Endothelial cell of umbilical vein (primary cell): ENCODE measurements around the gene ZSWIM4. TPM values are rescaled to one million over a fixed set of nuclear protein-coding genes. Genes with fewer than 3 reads are reported as not detected.

Experiments used
- BruUV-seq: library from RNA; stranded (reverse); fragments of 400-500 nt; replicated peaks from 2 replicates; lab custom pipeline; 2021; lab: Mats Ljungman, UMichigan
- CTCF ChIA-PET: fragments of 300-600, 350-600 bp; sonication (Branson Sonifier 250); formaldehyde crosslinking; loops from one replicate; lab custom pipeline; 2021; ENCODE audit warnings: antibody characterized with exemption, inconsistent platforms; lab: Charles Lee
- POLR2A ChIA-PET: fragments of 300-600, 350-600 bp; sonication (Branson Sonifier 250); formaldehyde crosslinking; loops from one replicate; lab custom pipeline; 2021; ENCODE audit warnings: antibody characterized with exemption, inconsistent platforms; lab: Charles Lee
- DNase-seq: peaks from one replicate; pipeline ENCODE4 v3.0.0-alpha.2; 2011; ENCODE audit warnings: low read depth, low spot score
- FAIRE-seq: peaks from 2 replicates; lab custom pipeline; 2011; peaks lifted over from hg19 to GRCh38; lab: Jason Lieb, UNC
- H2AFZ ChIP-seq: 2 replicates; pipeline ENCODE4 v1.6.0; 2012; ENCODE audit warnings: low read depth, low read length, control low read depth, inconsistent platforms
- H3K27ac ChIP-seq: 2 replicates; pipeline ENCODE4 v1.5.1; 2011; ENCODE audit warnings: low read depth, mild to moderate bottlenecking, control low read depth, low read length, moderate library complexity; ENCODE audit not compliant: insufficient read depth
- H3K27me3 ChIP-seq, 2 experiments: 2 replicates each; pipeline versions ENCODE4 v1.6.0 to v1.6.1; 2011; ENCODE audit warnings: low read length in 2 of 2, mixed read lengths in 1 of 2; ENCODE audit not compliant: control insufficient read depth in 2 of 2, insufficient read depth in 2 of 2
- H3K36me3 ChIP-seq, 2 experiments: 2 replicates in 1 of 2; 3 replicates in 1 of 2; pipeline ENCODE4 v1.5.1; 2011; ENCODE audit warnings: low read length in 2 of 2, mild to moderate bottlenecking in 1 of 2, moderate library complexity in 1 of 2; ENCODE audit not compliant: control insufficient read depth in 2 of 2, insufficient read depth in 2 of 2; ENCODE audit errors: extremely low read depth in 1 of 2
- H3K4me1 ChIP-seq: 3 replicates; pipeline ENCODE4 v1.5.1; 2011; ENCODE audit warnings: mild to moderate bottlenecking, low read length; ENCODE audit not compliant: control insufficient read depth, insufficient read depth; ENCODE audit errors: extremely low read depth
- H3K4me2 ChIP-seq: 2 replicates; pipeline ENCODE4 v1.6.1; 2011; ENCODE audit warnings: low read length, control low read depth, mixed read lengths; ENCODE audit not compliant: insufficient read depth
- H3K4me3 ChIP-seq, 3 experiments: fragments of 200-600 bp in 1 of 3; sonication (generic), shearing (Covaris generic) in 1 of 3; replicated peaks in 1 of 3; 2 replicates each; pipeline ENCODE4 v1.5.1; 2011 to 2016; ENCODE audit warnings: control low read depth in 3 of 3, low read length in 3 of 3, mild to moderate bottlenecking in 2 of 3, inconsistent platforms in 1 of 3, low read depth in 1 of 3, moderate library complexity in 1 of 3; ENCODE audit not compliant: insufficient read depth in 1 of 3
- H3K79me2 ChIP-seq: 2 replicates; pipeline ENCODE4 v1.6.0; 2012; ENCODE audit warnings: low read length, inconsistent platforms; ENCODE audit not compliant: control insufficient read depth, insufficient read depth
- H3K9ac ChIP-seq: replicated peaks from 2 replicates; pipeline ENCODE3; 2011; ENCODE audit warnings: low read length, control low read depth; ENCODE audit not compliant: insufficient read depth; ENCODE audit errors: extremely low read depth
- H3K9me1 ChIP-seq: replicated peaks from 3 replicates; pipeline ENCODE4 v1.6.0; 2011; ENCODE audit warnings: mild to moderate bottlenecking, low read length; ENCODE audit not compliant: control insufficient read depth, insufficient read depth; ENCODE audit errors: extremely low read depth
- H3K9me3 ChIP-seq: replicated peaks from 2 replicates; pipeline ENCODE4 v1.5.1; 2012; ENCODE audit warnings: low read length, inconsistent platforms; ENCODE audit not compliant: control insufficient read depth, insufficient read depth
- H4K20me1 ChIP-seq: replicated peaks from 2 replicates; pipeline ENCODE3; 2011; ENCODE audit warnings: mild to moderate bottlenecking, low read length; ENCODE audit not compliant: control insufficient read depth, insufficient read depth; ENCODE audit errors: extremely low read depth
- CTCF ChIP-seq, 2 donors: IDR thresholded peaks; 1 replicate in 1 of 2; 2 replicates in 1 of 2; pipeline ENCODE4 v1.5.1; 2011; ENCODE audit warnings: low read length in 2 of 2, mild to moderate bottlenecking in 2 of 2, moderate library complexity in 2 of 2, control low read depth in 1 of 2, inconsistent platforms in 1 of 2, low read depth in 1 of 2; ENCODE audit not compliant: insufficient read depth in 1 of 2; ENCODE audit errors: extremely low read depth in 1 of 2
- EZH2 ChIP-seq: IDR thresholded peaks from 2 replicates; pipeline ENCODE4 v1.6.1; 2012; ENCODE audit warnings: borderline replicate concordance, low read depth, mild to moderate bottlenecking, moderate library complexity, low read length, inconsistent platforms; ENCODE audit not compliant: severe bottlenecking
- FOS ChIP-seq: IDR thresholded peaks from 2 replicates; pipeline ENCODE4 v1.6.1; 2011; ENCODE audit warnings: mild to moderate bottlenecking, low read length, moderate library complexity, borderline replicate concordance; ENCODE audit not compliant: insufficient read depth
- GATA2 ChIP-seq: IDR thresholded peaks from 2 replicates; pipeline ENCODE4 v1.7.0; 2011; ENCODE audit warnings: low read depth, mild to moderate bottlenecking, moderate library complexity, mixed read lengths, low read length; ENCODE audit not compliant: insufficient read length, insufficient read depth
- JUN ChIP-seq: IDR thresholded peaks from 2 replicates; pipeline ENCODE4 v1.6.1; 2011; ENCODE audit warnings: borderline replicate concordance, low read depth; ENCODE audit not compliant: insufficient read length, insufficient read depth
- MAX ChIP-seq: IDR thresholded peaks from 2 replicates; pipeline ENCODE4 v1.6.1; 2011; ENCODE audit not compliant: insufficient read depth, insufficient read length
- POLR2A ChIP-seq: IDR thresholded peaks from 2 replicates; pipeline ENCODE4 v1.6.1; 2012; ENCODE audit warnings: low read depth, mild to moderate bottlenecking, control low read depth, low read length
- POLR2AphosphoS5 ChIP-seq: IDR thresholded peaks from 2 replicates; pipeline ENCODE4 v1.6.1; 2012; ENCODE audit warnings: low read depth, mild to moderate bottlenecking, control low read depth, low read length, moderate library complexity; ENCODE audit not compliant: insufficient read depth
- dilution Hi-C: fragments of 300-500 bp; cut with MboI; formaldehyde crosslinking; loops from one replicate; pipeline ENCODE4 v1.15.0; 2019; ENCODE audit warnings: low sequenced_read_pairs; ENCODE audit not compliant: extremely low pct_ligation_motif_present
- intact Hi-C: fragments of 100-400 bp; cut with micrococcal nuclease; formaldehyde crosslinking; loops from one replicate; pipeline ENCODE4 v1.10.0; 2022
- polyA plus RNA-seq, 4 experiments: library from polyadenylated mRNA; depleted of rRNA in 3 of 4; stranded (reverse) in 3 of 4; unstranded in 1 of 4; fragments of >200 nt; gene quantifications; 2 replicates each; pipeline versions ENCODE4 v1.2.1 to v1.2.3, GENCODE V29; 2011 to 2012; ENCODE audit warnings: missing spikeins in 1 of 4
- total RNA-seq: library from RNA; stranded (reverse); gene quantifications from 2 replicates; pipeline ENCODE4 v1.2.3, GENCODE V29; 2021

The ZSWIM4 gene
- total and polyA plus RNA-seq, 2 donors (not counting 3 experiments of a cell fraction or from before 2014, with no cell fraction given) = 12.7 to 26.6 TPM

GRCh38 chr19:13765395-13766094 is 29.7 kb upstream of the ZSWIM4 start:
- TSS peak; percentile 27 for BruUV-seq
- peaks cover 13 to 29% of the 10 kb centered on the region in 2 experiments for H3K36me3 ChIP-seq
- peak overlapping the region; percentile 38 for H2AFZ ChIP-seq

GRCh38 chr19:13766095-13766481 is 29.2 kb upstream of the ZSWIM4 start:
- CTCF ChIA-PET = interaction anchor here (0.6 kb wide), 1 partner anchor 18 kb away, joined by 3 read pairs; a partner anchor contains a TSS
- H3K27ac ChIP-seq = no peak overlapping the region
- no peak for FAIRE-seq
- H3K4me3 ChIP-seq = no peak overlapping the region
- no peaks in the 10 kb centered on the region for H3K9me1 ChIP-seq
- intact Hi-C loops = no loop called here
- H3K9me3 ChIP-seq = no peaks in the 10 kb centered on the region
- DNase-seq = no peak
- peaks cover 12% of the 10 kb centered on the region for H3K4me1 ChIP-seq
- peaks cover 23% of the 10 kb centered on the region for H3K79me2 ChIP-seq
- no peaks in the 10 kb centered on the region for H3K27me3 ChIP-seq
- dilution Hi-C loops = no loop called here
- H3K4me2 ChIP-seq = no peak overlapping the region
- BruUV-seq = no TSS peak
- H3K36me3 ChIP-seq = peaks cover 13 to 26% of the 10 kb centered on the region in 2 experiments
- no peak overlapping the region for H2AFZ ChIP-seq
- no peak for TF ChIP-seq POLR2AphosphoS5
- TF ChIP-seq FOS = no peak
- TF ChIP-seq CTCF (IDR thresholded peaks at IDR 0.05; ENCODE audit: extremely low read depth in 1 of 2, insufficient read depth in 1 of 2, low read depth in 1 of 2, low read length in 2 of 2) = no peak
- TF ChIP-seq JUN = no peak
- no peak for TF ChIP-seq EZH2
- TF ChIP-seq POLR2A = no peak
- TF ChIP-seq GATA2 = no peak
- no peak for TF ChIP-seq MAX
- POLR2A ChIA-PET = no interaction called here
- no peaks in the 10 kb centered on the region for H4K20me1 ChIP-seq
- H3K9ac ChIP-seq = peak overlapping the region; percentile 3

More at GRCh38 chr19:13765395-13766094, 29.7 kb upstream of the ZSWIM4 start:
- dilution Hi-C loops = no loop called here
- CTCF ChIA-PET = interaction anchor here (0.6 to 1.4 kb wide), 4 partner anchors 18 to 97 kb away, joined by 3 to 5 read pairs (median 4); a partner anchor contains a TSS
- peaks cover 12% of the 10 kb centered on the region for H3K4me1 ChIP-seq
- H4K20me1 ChIP-seq = no peaks in the 10 kb centered on the region
- no peaks in the 10 kb centered on the region for H3K27me3 ChIP-seq
- H3K4me3 ChIP-seq = peak overlapping the region; percentile 56 to 79 (median 65)
- no peaks in the 10 kb centered on the region for H3K9me3 ChIP-seq
- no peak for DNase-seq
- FAIRE-seq = peak; percentile 49
- H3K9ac ChIP-seq = peak overlapping the region; percentile 68
- H3K79me2 ChIP-seq = peaks cover 23% of the 10 kb centered on the region
- H3K27ac ChIP-seq = no peak overlapping the region
- intact Hi-C loops = loop anchor here (2.0 kb wide), 1 partner anchor 17 kb away; no protein-coding TSS in a partner anchor
- H3K9me1 ChIP-seq = no peaks in the 10 kb centered on the region
- POLR2A ChIA-PET = interaction anchor here (1.4 kb wide), 2 partner anchors 8 to 18 kb away, joined by 3 to 5 read pairs; a partner anchor contains a TSS
- peak; percentile 28 for TF ChIP-seq GATA2
- no peak for TF ChIP-seq JUN
- peak overlapping the region; percentile 93 for H3K4me2 ChIP-seq
